Ovary (tissue), 9 donors: ENCODE results near the gene ECEL1. TPM values are rescaled to one million over a fixed set of nuclear protein-coding genes. Genes with fewer than 3 reads are reported as not detected.

Source experiments
- DNase-seq, 5 donors: peaks; one replicate each; pipeline ENCODE4 v3.0.0-alpha.2; 2019 to 2020
- H3K27ac ChIP-seq, 2 donors: fragments of 200-600 bp; one replicate each; pipeline versions ENCODE4 v1.5.1 to v1.8.0; 2019 to 2022
- H3K27me3 ChIP-seq: fragments of 200-600 bp; one replicate; pipeline ENCODE4 v1.8.0; 2022
- H3K36me3 ChIP-seq: fragments of 200-600 bp; sonication (generic); one replicate; pipeline ENCODE4 v1.5.1; 2019
- H3K4me1 ChIP-seq: one replicate; pipeline ENCODE4 v1.8.1; 2013; ENCODE audit warnings: mild to moderate bottlenecking, moderate library complexity; ENCODE audit not compliant: insufficient read depth
- H3K4me3 ChIP-seq: fragments of 200-600 bp; sonication (generic); one replicate; pipeline ENCODE4 v1.5.1; 2017
- H3K9me3 ChIP-seq, 2 donors: fragments of 200-600 bp in 1 of 2; sonication (generic) in 1 of 2; one replicate each; pipeline versions ENCODE4 v1.5.1 to v1.8.1; 2013 to 2019; ENCODE audit warnings: mild to moderate bottlenecking in 1 of 2, moderate library complexity in 1 of 2
- CTCF ChIP-seq, 3 donors: fragments of 450-650 bp in 2 of 3; fragments of 200-600 bp in 1 of 3; IDR thresholded peaks; one replicate each; pipeline versions ENCODE4 v1.5.1 to v1.8.0; 2016 to 2022; ENCODE audit warnings: antibody characterized with exemption in 3 of 3, mild to moderate bottlenecking in 1 of 3
- EP300 ChIP-seq: sonication (generic); formaldehyde crosslinking; IDR thresholded peaks from one replicate; pipeline ENCODE4 v1.6.1; 2017; ENCODE audit warnings: antibody characterized with exemption
- POLR2A ChIP-seq: fragments of 450-650 bp; IDR thresholded peaks from one replicate; pipeline ENCODE4 v1.6.1; 2017; ENCODE audit warnings: antibody characterized with exemption, mild to moderate bottlenecking, moderate library complexity
- WGBS, 3 donors: extraction: QIAGEN DNeasy Blood & Tissue Kit in 1 of 3; methylation state at CpG; one replicate each; pipeline versions ENCODE4 v1.1.5 to v1.1.7; 2013 to 2017; 5-methylcytosine and 5-hydroxymethylcytosine counted together
- intact Hi-C, 4 donors: fragments of 100-400 bp; cut with DNase I; formaldehyde crosslinking; loops; one replicate each; pipeline versions ENCODE4 v1.11.0 to v1.15.1; 2022 to 2023
- polyA plus RNA-seq, 2 donors: library from polyadenylated mRNA; stranded (reverse); fragments of 200-250 nt in 1 of 2; fragments of 350-450 nt in 1 of 2; fragmentation: Illumina TruSeq in 1 of 2; extraction: RNeasy Lipid Tissue Mini Kit (QIAGEN cat#74804) in 1 of 2; gene quantifications; one replicate each; pipeline ENCODE4 v1.2.3, GENCODE V29; 2013 to 2014
- total RNA-seq, 7 donors: library from RNA; depleted of rRNA in 2 of 7; stranded (reverse); fragments of >200 nt in 2 of 7; fragmentation: NEBNext Ultra II Directional in 3 of 7; extraction: Animal tissue kit (Norgen Biotek cat#: 25700) in 3 of 7; gene quantifications; one replicate each; pipeline versions ENCODE4 v1.1.0 to v1.2.4, GENCODE V29; 2016 to 2023
- donor health status: DM: no; HTN: no; CAD: no; lungs with moderate emphysema.
- donor health status: DM: no; HTN: no; CAD: no.
- donor health status: Bipolar disorder and iron deficiency.
- donor health status: DM: yes; HTN: yes; CAD: no.
- donor health status: DM: no; HTN: no; CAD: no.
- donor health status: DM: yes; HTN: yes; CAD: no.

ECEL1 gene
- total and polyA plus RNA-seq, 9 donors = 2.4 to 251 (median 46.3) TPM

DNA sequence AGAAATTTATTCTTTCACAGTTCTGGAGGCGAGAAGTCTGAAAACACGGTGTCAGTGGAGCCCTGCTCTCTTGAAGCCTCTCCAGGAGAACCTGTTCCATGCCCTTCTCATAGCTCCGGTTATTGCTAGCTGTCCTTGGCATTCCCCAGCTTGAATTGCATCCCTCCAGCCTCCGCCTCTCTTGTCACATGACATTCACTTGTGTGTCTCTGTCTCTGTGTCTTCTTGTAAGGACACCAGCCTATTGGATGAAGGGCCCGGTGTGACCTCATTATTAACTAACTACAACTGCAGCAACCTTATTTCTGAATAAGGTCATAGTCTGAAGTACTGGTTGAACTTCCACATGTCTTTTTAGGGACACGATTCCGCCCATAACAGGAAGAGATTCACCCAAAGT is 28.0 kb upstream of the ECEL1 start:
- 89 to 92% (median 90%) methylated on average over 7 of the region's 7 CpGs for WGBS, 3 donors
- Histone ChIP-seq H3K36me3 (no peaks in the 10 kb centered on the region), H3K4me3 (no peak overlapping the region), H3K27ac (no peak overlapping the region), H3K27me3 (no peaks in the 10 kb centered on the region), H3K9me3 (no peaks in the 10 kb centered on the region), H3K4me1 (no peaks in the 10 kb centered on the region)
- intact Hi-C loops = no loop called here
- TF ChIP-seq EP300 = no peak
- no peak for TF ChIP-seq POLR2A
- no peak for TF ChIP-seq CTCF (IDR thresholded peaks at IDR 0.05)
- DNase-seq = no peak

DNA sequence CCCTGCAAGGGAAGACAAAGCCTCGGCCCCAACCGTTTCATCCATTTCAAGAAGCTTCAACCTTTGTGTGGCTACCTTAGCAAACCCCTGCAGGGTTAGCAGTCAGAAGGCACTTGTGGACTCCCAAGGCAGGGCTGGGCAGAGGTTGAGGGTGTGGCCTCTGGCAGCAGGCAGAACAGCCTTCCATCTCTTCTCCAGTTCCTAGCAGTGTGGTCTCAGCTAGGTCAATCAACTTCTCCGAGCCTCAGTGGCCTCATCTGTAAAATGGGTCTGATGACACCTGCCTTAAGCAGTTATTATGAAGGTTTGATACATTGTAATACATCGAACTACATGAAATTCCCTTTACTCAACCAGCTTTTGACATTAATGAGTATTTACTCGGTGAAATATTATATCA is 25.7 kb upstream of the ECEL1 start:
- 67 to 72% (median 71%) methylated on average over 5 of the region's 5 CpGs for WGBS, 3 donors
- intact Hi-C loops = no loop called here
- no peak for DNase-seq
- H3K4me1 ChIP-seq = no peaks in the 10 kb centered on the region
- H3K27me3 ChIP-seq = no peaks in the 10 kb centered on the region
- TF ChIP-seq EP300 = no peak
- TF ChIP-seq CTCF (IDR thresholded peaks at IDR 0.05) = no peak
- no peak for TF ChIP-seq POLR2A
- no peaks in the 10 kb centered on the region for H3K9me3 ChIP-seq
- H3K4me3 ChIP-seq = no peak overlapping the region
- H3K36me3 ChIP-seq = no peaks in the 10 kb centered on the region
- no peak overlapping the region for H3K27ac ChIP-seq

- no peak for DNase-seq
- Histone ChIP-seq H3K4me3 (no peak overlapping the region), H3K9me3 (no peaks in the 10 kb centered on the region), H3K36me3 (no peaks in the 10 kb centered on the region), H3K27ac (no peak overlapping the region), H3K4me1 (no peaks in the 10 kb centered on the region), H3K27me3 (no peaks in the 10 kb centered on the region)
- TF ChIP-seq CTCF (IDR thresholded peaks at IDR 0.05) (no peak), EP300 (no peak), POLR2A (no peak)
- intact Hi-C loops = no loop called here
- WGBS, 3 donors = 61 to 63% (median 62%) methylated on average over 10 of the region's 10 CpGs
Measured at GRCh38 chr2:232512602-232513001, 25.0 kb upstream of the ECEL1 start.

- TF ChIP-seq EP300 (no peak), CTCF (IDR thresholded peaks at IDR 0.05) (no peak), POLR2A (no peak)
- Histone ChIP-seq H3K36me3 (no peaks in the 10 kb centered on the region), H3K27me3 (no peaks in the 10 kb centered on the region), H3K27ac (no peak overlapping the region), H3K4me1 (no peaks in the 10 kb centered on the region), H3K4me3 (no peak overlapping the region), H3K9me3 (no peaks in the 10 kb centered on the region)
- intact Hi-C loops = no loop called here
- no peak for DNase-seq
- WGBS, 3 donors = 59 to 69% (median 67%) methylated on average over 7 to 11 of the region's 11 CpGs
Measured at GRCh38 chr2:232511336-232511890, 23.8 kb upstream of the ECEL1 start.
